T-helper 9 cell (primary cell): ENCODE results near the gene TOB1.

Experiments
- DNase-seq: peaks from one replicate; pipeline ENCODE4 v3.0.0-alpha.2; 2020

TOB1 gene

GRCh38 chr17:50830352-50830751 lies 35.8 kb downstream of the TOB1 start:
- no peak for DNase-seq

- DNase-seq = no peak
These were observed 36.8 kb downstream of the TOB1 start for GRCh38 chr17:50829332-50829731.

DNA sequence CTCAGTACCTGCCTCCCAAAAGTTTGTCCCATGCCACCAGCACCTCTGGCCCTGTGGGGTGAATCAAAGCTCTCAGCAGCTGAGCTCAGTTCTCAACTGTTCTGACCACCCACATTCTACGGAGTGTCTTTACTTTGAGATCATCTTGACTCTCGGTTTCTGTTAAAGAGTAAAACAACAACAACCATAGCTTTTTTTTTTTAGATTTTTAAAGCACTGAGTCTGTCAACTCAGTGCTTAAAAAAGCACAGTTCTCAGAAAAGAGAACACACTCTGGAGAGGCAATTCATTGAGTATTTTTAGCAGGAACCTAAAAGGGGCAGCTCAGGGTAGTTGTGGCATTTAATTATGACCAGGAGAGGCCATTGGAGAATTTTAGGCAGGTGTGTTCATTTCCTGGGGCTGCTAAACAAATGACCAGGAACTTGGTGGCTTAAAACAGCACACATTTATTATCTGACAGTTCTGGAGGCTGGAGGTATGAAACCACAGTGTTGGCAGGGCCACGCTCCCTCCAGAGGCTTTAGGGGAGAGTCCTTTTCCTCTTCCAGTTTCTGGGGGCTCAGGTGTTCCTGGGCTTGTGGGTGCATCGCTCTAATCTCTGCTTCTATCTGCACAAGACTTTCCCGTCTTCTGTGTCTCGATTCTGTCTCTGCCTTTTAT lies 37.5 kb downstream of the TOB1 start:
- DNase-seq = no peak

DNA sequence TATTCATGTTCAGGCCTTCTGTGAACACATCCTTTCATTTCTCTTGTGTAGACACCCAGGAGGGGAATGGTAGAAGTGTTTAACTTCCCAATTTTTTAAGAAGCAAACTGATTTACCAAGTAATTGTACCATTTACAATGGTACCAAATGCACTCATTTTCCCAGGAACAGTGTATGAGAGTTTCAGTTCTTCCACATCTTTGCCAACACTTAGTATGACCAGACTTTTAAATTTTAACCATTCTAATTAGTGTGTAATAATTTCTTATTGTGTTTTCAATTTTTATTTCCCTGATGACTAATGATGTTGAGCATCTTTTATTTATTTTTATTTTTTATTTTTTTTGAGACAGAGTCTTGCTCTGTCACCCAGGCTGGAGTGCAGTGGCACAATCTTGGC lies 41.0 kb downstream of the TOB1 start:
- no peak for DNase-seq

GRCh38 chr17:50824429-50824828 lies 41.7 kb downstream of the TOB1 start:
- DNase-seq = no peak

DNA sequence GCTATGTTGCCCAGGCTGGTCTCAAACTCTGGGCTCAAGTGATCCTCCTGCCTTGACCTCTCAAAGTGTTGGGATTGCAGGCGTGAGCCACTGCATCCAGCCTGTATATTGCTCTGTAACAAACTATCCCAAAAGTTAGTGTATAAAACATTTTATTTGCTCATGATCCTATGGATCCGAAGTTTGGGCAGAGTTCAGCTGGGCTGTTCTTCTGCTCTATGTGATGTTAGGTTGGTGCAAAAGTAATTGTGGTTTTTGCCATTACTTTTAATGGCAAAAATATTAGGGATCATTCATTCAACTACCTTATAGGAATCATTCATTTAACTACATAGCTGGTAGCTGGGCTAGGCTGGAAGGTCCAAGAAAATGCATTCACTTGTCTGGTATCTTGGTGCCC lies 43.6 kb downstream of the TOB1 start:
- DNase-seq = no peak

DNA sequence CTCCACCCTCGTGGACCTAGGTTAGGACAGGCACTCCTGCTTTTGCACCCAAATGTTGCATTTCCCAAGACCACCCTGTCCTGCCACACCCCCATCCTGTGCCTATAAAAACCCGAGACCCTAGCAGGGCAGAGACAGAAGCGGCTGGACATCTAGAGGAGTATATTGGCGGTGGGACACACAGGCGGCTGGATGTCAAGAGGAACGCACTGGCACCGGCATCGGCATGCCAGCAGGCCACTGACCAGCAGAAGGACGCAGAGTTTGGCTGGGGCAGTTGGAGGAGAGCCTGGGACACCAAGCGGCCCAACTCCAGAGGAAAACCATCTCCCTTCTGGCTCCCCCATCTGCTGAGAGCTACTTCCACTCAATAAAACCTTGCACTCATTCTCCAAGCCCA lies 45.5 kb downstream of the TOB1 start:
- DNase-seq = no peak

DNA sequence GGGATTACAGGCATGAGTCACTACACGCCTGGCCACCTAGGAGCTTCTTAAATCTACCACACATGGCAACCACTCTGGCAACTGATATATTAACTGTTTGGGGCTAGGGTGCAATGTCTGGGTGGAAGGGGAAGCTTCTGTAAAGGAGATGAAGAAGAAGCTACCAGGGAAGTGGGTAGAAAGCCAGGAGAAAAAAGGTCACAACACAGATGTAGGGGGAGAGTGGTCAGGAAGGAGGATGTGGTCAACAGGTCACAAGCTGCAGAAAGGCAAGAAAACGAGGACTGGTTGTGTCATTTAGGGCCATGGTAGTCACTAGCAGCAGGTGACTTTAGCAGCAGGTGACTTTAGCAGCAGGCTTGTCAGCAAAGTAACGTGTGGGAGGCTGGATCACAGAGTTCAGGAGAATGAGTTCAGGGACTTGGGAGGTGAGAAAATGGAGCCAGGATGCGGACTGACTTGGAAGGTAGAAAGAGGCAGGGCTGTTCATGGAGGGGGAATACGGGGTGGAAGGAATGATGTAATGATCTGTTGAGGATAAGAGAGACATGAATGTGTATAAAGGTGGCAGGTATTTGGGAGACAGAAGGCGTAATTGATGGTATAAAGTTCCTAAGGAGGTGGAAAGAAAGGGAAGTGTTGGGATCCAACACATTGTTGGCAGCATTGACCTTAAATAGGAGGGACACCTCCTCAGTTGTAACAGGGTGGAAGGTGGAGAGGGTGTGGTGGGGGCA lies 47.1 kb downstream of the TOB1 start:
- DNase-seq = no peak

- no peak for DNase-seq
These were observed 47.9 kb downstream of the TOB1 start for GRCh38 chr17:50818261-50818660.

DNA sequence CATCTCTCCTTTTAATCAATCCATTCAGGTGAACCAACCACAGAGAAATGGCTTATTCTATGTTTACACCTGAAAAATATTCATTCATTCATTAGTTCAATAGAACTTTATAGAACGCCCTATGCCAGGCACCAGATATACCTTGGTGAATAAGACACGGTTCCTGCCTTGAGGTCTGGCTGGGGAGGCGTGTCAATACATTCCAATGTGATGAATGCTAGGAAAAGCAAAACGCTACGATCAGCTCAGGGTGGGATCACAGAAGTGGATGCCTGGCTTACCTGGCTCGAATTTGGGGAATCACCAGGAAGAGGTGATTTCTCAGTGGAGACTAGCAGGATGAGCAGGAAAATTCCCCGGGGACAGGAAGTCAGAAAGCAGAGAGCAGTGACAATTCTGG lies 48.3 kb downstream of the TOB1 start:
- no peak for DNase-seq

- DNase-seq = peak; percentile 58
These were observed 49.1 kb downstream of the TOB1 start for GRCh38 chr17:50816771-50817751.

- no peak for DNase-seq
These were observed 49.9 kb downstream of the TOB1 start for GRCh38 chr17:50816271-50816670.

DNA sequence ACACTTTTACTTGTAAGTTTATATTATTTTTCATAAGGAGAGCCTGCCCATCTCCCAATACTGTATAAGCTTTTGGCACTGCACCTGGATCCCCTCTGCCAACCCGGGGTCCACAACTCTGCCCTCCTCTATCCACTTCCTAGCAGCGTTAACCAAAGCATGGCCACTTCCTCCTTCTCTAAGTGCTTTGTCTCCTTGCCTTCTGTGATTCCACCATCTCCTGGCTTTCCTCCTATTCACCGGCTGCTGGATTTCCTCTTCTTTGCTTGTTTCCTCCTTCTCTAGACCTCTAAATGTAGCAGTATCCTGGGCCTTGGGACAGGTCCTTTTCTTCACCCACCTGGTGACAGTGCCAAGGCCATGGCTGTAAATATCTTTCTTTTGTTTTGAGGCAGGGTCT lies 50.8 kb downstream of the TOB1 start:
- DNase-seq = no peak

GRCh38 chr17:50813583-50813982 lies 52.6 kb downstream of the TOB1 start:
- DNase-seq = no peak
